HCT116 (cell line): ENCODE measurements around the gene MAJIN. TPM values are rescaled to one million over a fixed set of nuclear protein-coding genes. Genes with fewer than 3 reads are reported as not detected.

ENCODE experiments used
- ATAC-seq: fragments of 200-7000 bp; cut with Tn5 transposase; 2 replicates; pipeline ENCODE4 v1.9.1; 2020; ENCODE audit warnings: mild to moderate bottlenecking, moderate library complexity
- BruUV-seq: library from RNA; stranded (reverse); fragments of 400-500 nt; replicated peaks from 2 replicates; lab custom pipeline; 2021; lab: Mats Ljungman, UMichigan
- CTCF ChIA-PET: fragments of 300-600 bp; sonication (Branson Sonifier 250); formaldehyde crosslinking; loops from one replicate; lab custom pipeline; 2021; ENCODE audit warnings: antibody characterized with exemption; lab: Charles Lee
- POLR2A ChIA-PET: fragments of 300-600, 350-600 bp; sonication (Branson Sonifier 250); formaldehyde crosslinking; loops from one replicate; lab custom pipeline; 2021; ENCODE audit warnings: antibody characterized with exemption; lab: Charles Lee
- RAD21 ChIA-PET, 2 experiments: fragments of 300-600 bp; sonication (Branson Sonifier 250); formaldehyde crosslinking; loops; one replicate each; lab custom pipeline; 2023; ENCODE audit warnings: low total read pairs in 2 of 2; ENCODE audit not compliant: uncharacterized antibody in 2 of 2, unreplicated experiment in 2 of 2, low non-redundant PET in 1 of 2; lab: Charles Lee
- DNase-seq: peaks from one replicate; pipeline ENCODE4 v3.0.0-alpha.2; 2010; ENCODE audit warnings: low read depth, low spot score
- H2AFZ ChIP-seq: fragments of 200-600 bp; shearing (Covaris generic), sonication (generic); 2 replicates; pipeline ENCODE4 v1.6.1; 2017; ENCODE audit warnings: low read depth, mixed run types, mixed read lengths, antibody characterized with exemption, low read length; ENCODE audit not compliant: poor library complexity, severe bottlenecking
- H3K27ac ChIP-seq: 2 replicates; pipeline ENCODE4 v1.5.1; 2012; ENCODE audit warnings: low read depth, low read length
- H3K27me3 ChIP-seq: fragments of 200-600 bp; sonication (generic); 2 replicates; pipeline ENCODE4 v1.6.1; 2016; ENCODE audit warnings: mixed run types, low read length, mixed read lengths; ENCODE audit not compliant: insufficient read depth
- H3K36me3 ChIP-seq, 2 experiments: fragments of 200-500 bp in 1 of 2; fragments of 200-600 bp in 1 of 2; sonication (Bioruptor generic) in 1 of 2; sonication (generic) in 1 of 2; 2 replicates each; pipeline versions ENCODE4 v1.5.1 to v1.6.1; 2014 to 2016; ENCODE audit warnings: low read length in 2 of 2, inconsistent platforms in 1 of 2, mixed read lengths in 1 of 2, mixed run types in 1 of 2; ENCODE audit not compliant: insufficient read depth in 2 of 2, control insufficient read depth in 1 of 2
- H3K4me1 ChIP-seq, 2 experiments: fragments of 200-600 bp in 1 of 2; sonication (generic) in 1 of 2; 2 replicates each; pipeline versions ENCODE4 v1.5.1 to v1.6.1; 2012 to 2017; ENCODE audit warnings: low read length in 2 of 2, inconsistent platforms in 1 of 2, mild to moderate bottlenecking in 1 of 2, mixed read lengths in 1 of 2, mixed run types in 1 of 2, moderate library complexity in 1 of 2; ENCODE audit not compliant: insufficient read depth in 2 of 2, control insufficient read depth in 1 of 2
- H3K4me2 ChIP-seq: fragments of 200-600 bp; sonication (generic); 2 replicates; pipeline ENCODE4 v1.6.1; 2017; ENCODE audit warnings: mixed run types, low read length, mixed read lengths
- H3K4me3 ChIP-seq, 2 experiments: fragments of 200-600 bp in 1 of 2; sonication (generic) in 1 of 2; replicated peaks in 1 of 2; 2 replicates each; pipeline ENCODE4 v1.5.1; 2011 to 2016; ENCODE audit warnings: low read length in 2 of 2, control low read depth in 1 of 2, low read depth in 1 of 2, mild to moderate bottlenecking in 1 of 2, mixed read lengths in 1 of 2, mixed run types in 1 of 2
- H3K79me2 ChIP-seq: fragments of 200-600 bp; sonication (generic); 2 replicates; pipeline ENCODE4 v1.6.1; 2017; ENCODE audit warnings: mild to moderate bottlenecking, mixed run types, low read length, moderate library complexity, mixed read lengths; ENCODE audit not compliant: insufficient read depth
- H3K9ac ChIP-seq: fragments of 200-600 bp; sonication (generic); 2 replicates; pipeline ENCODE4 v1.6.1; 2016; ENCODE audit warnings: low read length, mixed read lengths
- H3K9me2 ChIP-seq: fragments of 200-600 bp; sonication (generic), shearing (Covaris generic); 2 replicates; pipeline ENCODE4 v1.6.1; 2017; ENCODE audit warnings: mixed run types, mild to moderate bottlenecking, moderate library complexity; ENCODE audit not compliant: insufficient read depth
- H3K9me3 ChIP-seq, 2 experiments: fragments of 200-500 bp in 1 of 2; fragments of 200-600 bp in 1 of 2; sonication (Bioruptor generic) in 1 of 2; sonication (generic) in 1 of 2; 2 replicates each; pipeline ENCODE4 v1.6.1; 2014 to 2017; ENCODE audit warnings: low read length in 2 of 2, mixed read lengths in 2 of 2, inconsistent platforms in 1 of 2, low read depth in 1 of 2, mild to moderate bottlenecking in 1 of 2, mixed run types in 1 of 2, moderate library complexity in 1 of 2; ENCODE audit not compliant: control insufficient read depth in 1 of 2, insufficient read depth in 1 of 2
- H4K20me1 ChIP-seq: fragments of 200-600 bp; sonication (generic), shearing (Covaris generic); 2 replicates; pipeline ENCODE4 v1.6.1; 2017; ENCODE audit warnings: mixed run types, mild to moderate bottlenecking, moderate library complexity; ENCODE audit not compliant: insufficient read depth
- EGR1 ChIP-seq: IDR thresholded peaks from 2 replicates; pipeline ENCODE4 v1.6.1; 2012; ENCODE audit warnings: low read depth
- ELF1 ChIP-seq: IDR thresholded peaks from 2 replicates; pipeline ENCODE4 v1.6.1; 2012; ENCODE audit warnings: low read depth, borderline replicate concordance
- EZH2 ChIP-seq: fragments of 200-600 bp; sonication (generic); IDR thresholded peaks from 2 replicates; pipeline ENCODE4 v1.6.1; 2017; ENCODE audit warnings: antibody characterized with exemption, mixed run types
- EZH2phosphoT487 ChIP-seq: fragments of 200-600 bp; IDR thresholded peaks from 2 replicates; pipeline ENCODE4 v1.6.1; 2018; ENCODE audit warnings: antibody characterized with exemption, borderline replicate concordance
- FOSL1 ChIP-seq: IDR thresholded peaks from 2 replicates; pipeline ENCODE4 v1.6.1; 2012; ENCODE audit warnings: low read depth
- JUND ChIP-seq: IDR thresholded peaks from 2 replicates; pipeline ENCODE4 v1.6.1; 2012
- POLR2A ChIP-seq: IDR thresholded peaks from 2 replicates; pipeline ENCODE4 v1.7.0; 2011; ENCODE audit warnings: borderline replicate concordance; ENCODE audit not compliant: insufficient read depth, insufficient read length; ENCODE audit errors: extremely low read depth
- POLR2AphosphoS5 ChIP-seq: IDR thresholded peaks from 2 replicates; pipeline ENCODE4 v1.6.1; 2011; ENCODE audit warnings: mild to moderate bottlenecking, low read depth, low read length, moderate library complexity
- RAD21 ChIP-seq: IDR thresholded peaks from 2 replicates; pipeline ENCODE4 v1.6.1; 2012; ENCODE audit warnings: low read depth, mild to moderate bottlenecking
- SP1 ChIP-seq: IDR thresholded peaks from 2 replicates; pipeline ENCODE4 v1.6.1; 2012; ENCODE audit warnings: low read depth
- SRF ChIP-seq: IDR thresholded peaks from 2 replicates; pipeline ENCODE4 v1.6.1; 2012; ENCODE audit warnings: low read depth
- TCF7L2 ChIP-seq: IDR thresholded peaks from 2 replicates; pipeline ENCODE4 v1.7.0; 2011; ENCODE audit warnings: borderline replicate concordance, inconsistent platforms; ENCODE audit not compliant: insufficient read depth, insufficient read length; ENCODE audit errors: extremely low read depth
- ZFX ChIP-seq: fragments of 450-650 bp; IDR thresholded peaks from 2 replicates; pipeline ENCODE4 v1.6.1; 2017
- ZNF274 ChIP-seq: fragments of 200-500 bp; sonication (Bioruptor generic); IDR thresholded peaks from 2 replicates; pipeline ENCODE4 v1.6.1; 2014; ENCODE audit warnings: mild to moderate bottlenecking, low read depth, low read length, inconsistent platforms
- intact Hi-C: fragments of 100-400 bp; cut with micrococcal nuclease; formaldehyde crosslinking; loops from 2 replicates; pipeline ENCODE4 v1.10.0; 2022
- total RNA-seq: library from RNA; stranded (reverse); gene quantifications from one replicate; pipeline ENCODE4 v1.2.1, GENCODE V29; 2021; ENCODE audit not compliant: unreplicated experiment
- TF ChIP-seq, protein P1 (sequence below): IDR thresholded peaks from 2 replicates; pipeline ENCODE4 v1.6.1; 2012
- TF ChIP-seq, protein P2 (sequence below), 3 experiments: fragments of 200-600 bp in 1 of 3; sonication (generic) in 1 of 3; IDR thresholded peaks in 2 of 3; conservative IDR thresholded peaks in 1 of 3; 2 replicates each; pipeline ENCODE4 v1.5.1; 2012 to 2017; ENCODE audit warnings: low read depth in 2 of 3, low read length in 2 of 3, antibody characterized with exemption in 1 of 3, borderline replicate concordance in 1 of 3, control low read depth in 1 of 3, mild to moderate bottlenecking in 1 of 3, mixed read lengths in 1 of 3, mixed run types in 1 of 3, moderate library complexity in 1 of 3; ENCODE audit not compliant: insufficient read depth in 1 of 3

MAJIN gene
- total RNA-seq, 1 experiment from 2014 or later, result not detected

DNA sequence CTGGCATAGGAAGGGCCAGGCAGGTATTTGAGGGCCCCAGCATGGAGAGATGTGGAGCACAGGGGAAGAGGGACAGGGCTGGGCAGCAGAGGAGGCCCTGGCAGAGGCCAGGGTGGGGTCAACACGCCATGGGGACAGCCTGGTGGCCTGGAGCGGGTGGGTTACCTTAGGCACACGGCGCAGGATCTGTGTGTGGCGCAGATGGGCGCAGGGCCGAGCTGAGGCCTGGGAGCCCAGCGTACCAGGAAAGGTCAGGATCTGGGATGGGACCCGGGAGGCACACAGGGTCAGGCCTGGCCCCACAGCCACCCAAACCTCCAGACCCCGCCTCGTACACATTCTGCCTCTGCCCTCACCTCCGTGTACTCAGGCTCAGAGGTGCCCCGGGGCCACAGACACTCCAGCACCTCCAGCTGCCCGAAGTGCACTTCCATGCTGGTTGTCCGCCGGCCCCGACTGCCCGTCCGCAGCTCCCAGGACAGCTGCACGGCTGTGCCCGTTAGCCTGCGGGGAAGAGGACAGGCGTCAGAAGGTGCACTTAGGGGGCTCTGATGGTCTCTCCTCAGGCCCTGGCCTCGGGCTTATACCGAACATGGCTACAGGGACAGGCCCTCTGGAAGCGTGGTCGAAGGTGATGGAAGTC lies 61.3 kb downstream of the MAJIN start:
- intact Hi-C loops, result loop anchor here (10.0 kb wide), 1 partner anchor 204 kb away; the partner anchor contains the start of genes TM7SF2 and ZNHIT2

More for the DNA sequence above, 61.3 kb downstream of the MAJIN start:
- H3K9me3 ChIP-seq, result no peaks in the 10 kb centered on the region
- CTCF ChIA-PET, result no interaction called here
- TF ChIP-seq SP1, result no peak
- TF ChIP-seq, protein P1, sequence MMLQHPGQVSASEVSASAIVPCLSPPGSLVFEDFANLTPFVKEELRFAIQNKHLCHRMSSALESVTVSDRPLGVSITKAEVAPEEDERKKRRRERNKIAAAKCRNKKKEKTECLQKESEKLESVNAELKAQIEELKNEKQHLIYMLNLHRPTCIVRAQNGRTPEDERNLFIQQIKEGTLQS, result no peak
- TF ChIP-seq, protein P2, sequence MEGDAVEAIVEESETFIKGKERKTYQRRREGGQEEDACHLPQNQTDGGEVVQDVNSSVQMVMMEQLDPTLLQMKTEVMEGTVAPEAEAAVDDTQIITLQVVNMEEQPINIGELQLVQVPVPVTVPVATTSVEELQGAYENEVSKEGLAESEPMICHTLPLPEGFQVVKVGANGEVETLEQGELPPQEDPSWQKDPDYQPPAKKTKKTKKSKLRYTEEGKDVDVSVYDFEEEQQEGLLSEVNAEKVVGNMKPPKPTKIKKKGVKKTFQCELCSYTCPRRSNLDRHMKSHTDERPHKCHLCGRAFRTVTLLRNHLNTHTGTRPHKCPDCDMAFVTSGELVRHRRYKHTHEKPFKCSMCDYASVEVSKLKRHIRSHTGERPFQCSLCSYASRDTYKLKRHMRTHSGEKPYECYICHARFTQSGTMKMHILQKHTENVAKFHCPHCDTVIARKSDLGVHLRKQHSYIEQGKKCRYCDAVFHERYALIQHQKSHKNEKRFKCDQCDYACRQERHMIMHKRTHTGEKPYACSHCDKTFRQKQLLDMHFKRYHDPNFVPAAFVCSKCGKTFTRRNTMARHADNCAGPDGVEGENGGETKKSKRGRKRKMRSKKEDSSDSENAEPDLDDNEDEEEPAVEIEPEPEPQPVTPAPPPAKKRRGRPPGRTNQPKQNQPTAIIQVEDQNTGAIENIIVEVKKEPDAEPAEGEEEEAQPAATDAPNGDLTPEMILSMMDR (IDR thresholded peaks at IDR 0.05 in 2 of 3, conservative IDR thresholded peaks at IDR 0.05 in 1 of 3; ENCODE audit: borderline replicate concordance in 1 of 3, insufficient read depth in 1 of 3, low read depth in 2 of 3, low read length in 2 of 3), result no peak
- TF ChIP-seq EGR1, result no peak
- no peak for TF ChIP-seq TCF7L2
- no peak for TF ChIP-seq ELF1
- no peak for TF ChIP-seq ZFX
- TF ChIP-seq JUND, result no peak
- no peak for TF ChIP-seq SRF
- no peak for TF ChIP-seq EZH2phosphoT487
- TF ChIP-seq POLR2A, result no peak
- TF ChIP-seq EZH2, result no peak
- no peak for TF ChIP-seq ZNF274
- no peak for TF ChIP-seq POLR2AphosphoS5
- TF ChIP-seq RAD21, result no peak
- TF ChIP-seq FOSL1, result no peak
- RAD21 ChIA-PET, result no interaction called here
- POLR2A ChIA-PET, result no interaction called here
- H3K4me3 ChIP-seq, result no peak overlapping the region
- H4K20me1 ChIP-seq, result no peaks in the 10 kb centered on the region
- H3K79me2 ChIP-seq, result 0 out of 2 replicates have a peak, but pooled peaks cover under 1% of the 10 kb centered on the region
- ATAC-seq, result no peak
- no peaks in the 10 kb centered on the region for H3K9me2 ChIP-seq
- H3K9ac ChIP-seq, result no peak overlapping the region
- no TSS peak for BruUV-seq
- no peaks in the 10 kb centered on the region for H3K27me3 ChIP-seq
- no peak overlapping the region for H2AFZ ChIP-seq
- H3K4me1 ChIP-seq, result peaks cover 2% of the 10 kb centered on the region in 2 experiments; a peak in 3 of 4 replicates
- no peak overlapping the region for H3K4me2 ChIP-seq
- H3K27ac ChIP-seq, result no peak overlapping the region
- H3K36me3 ChIP-seq, result peaks cover 0 to 10% of the 10 kb centered on the region in 2 experiments; a peak in 2 of 4 replicates
- no peak for DNase-seq
